ENCODE measurements around the gene LY6G6F.

DNA sequence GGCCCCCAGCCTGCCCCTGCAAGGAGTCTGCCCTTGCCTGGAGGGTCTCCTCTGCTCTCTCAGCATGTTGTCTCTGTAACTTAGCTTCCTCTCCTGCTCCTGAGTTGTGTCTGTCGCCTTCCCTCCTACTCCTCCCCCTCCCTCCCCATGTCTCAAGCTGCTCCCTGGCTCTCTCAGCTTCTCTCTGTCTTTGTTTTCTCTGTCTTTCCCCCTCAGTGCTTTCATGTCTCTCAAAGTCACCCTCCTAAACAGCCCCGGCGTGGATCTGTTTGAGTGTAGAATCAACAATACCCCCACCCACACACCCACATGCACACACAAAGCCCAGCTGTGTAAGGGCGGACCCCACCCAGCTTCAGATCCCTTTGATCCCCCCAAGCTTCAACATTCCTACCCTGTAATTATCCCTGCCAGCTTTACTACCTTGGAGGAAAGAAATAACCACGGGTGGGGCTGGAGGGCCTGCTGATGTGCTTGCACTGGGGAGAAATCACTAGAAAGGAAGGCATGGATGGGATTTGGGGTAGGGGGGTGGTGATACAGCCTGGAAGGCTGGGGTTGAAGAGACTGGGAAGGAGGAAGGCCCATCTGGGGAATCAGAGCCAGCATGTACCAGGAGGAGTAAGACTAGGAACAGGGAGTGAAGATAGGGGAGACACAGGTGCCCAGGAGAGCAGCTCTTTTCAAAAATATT, 7.5 kb downstream of the LY6G6F start:
- TF ChIP-seq, protein P1, sequence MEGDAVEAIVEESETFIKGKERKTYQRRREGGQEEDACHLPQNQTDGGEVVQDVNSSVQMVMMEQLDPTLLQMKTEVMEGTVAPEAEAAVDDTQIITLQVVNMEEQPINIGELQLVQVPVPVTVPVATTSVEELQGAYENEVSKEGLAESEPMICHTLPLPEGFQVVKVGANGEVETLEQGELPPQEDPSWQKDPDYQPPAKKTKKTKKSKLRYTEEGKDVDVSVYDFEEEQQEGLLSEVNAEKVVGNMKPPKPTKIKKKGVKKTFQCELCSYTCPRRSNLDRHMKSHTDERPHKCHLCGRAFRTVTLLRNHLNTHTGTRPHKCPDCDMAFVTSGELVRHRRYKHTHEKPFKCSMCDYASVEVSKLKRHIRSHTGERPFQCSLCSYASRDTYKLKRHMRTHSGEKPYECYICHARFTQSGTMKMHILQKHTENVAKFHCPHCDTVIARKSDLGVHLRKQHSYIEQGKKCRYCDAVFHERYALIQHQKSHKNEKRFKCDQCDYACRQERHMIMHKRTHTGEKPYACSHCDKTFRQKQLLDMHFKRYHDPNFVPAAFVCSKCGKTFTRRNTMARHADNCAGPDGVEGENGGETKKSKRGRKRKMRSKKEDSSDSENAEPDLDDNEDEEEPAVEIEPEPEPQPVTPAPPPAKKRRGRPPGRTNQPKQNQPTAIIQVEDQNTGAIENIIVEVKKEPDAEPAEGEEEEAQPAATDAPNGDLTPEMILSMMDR (IDR thresholded peaks at IDR 0.05; ENCODE audit: low read length), result no peak
- TF ChIP-seq EZH2 (optimal IDR thresholded peaks at IDR 0.05; ENCODE audit: low read depth, low read length), result no peak
- no peak for TF ChIP-seq EZH2phosphoT487 (IDR thresholded peaks at IDR 0.05; ENCODE audit: low read length)

Data from MM.1S (cell line).